Right forelimb (tissue), 1 donor: Measurements from ENCODE around the gene TC2N.
"Not testable (repeated sequence)": the region's sequence is repeated elsewhere in the genome, so short reads cannot be mapped to it uniquely, and the experiment has no call there.

Experiments
- DNase-seq: peaks from one replicate; pipeline ENCODE4 v3.0.0-alpha.2; 2018

The TC2N gene

DNA sequence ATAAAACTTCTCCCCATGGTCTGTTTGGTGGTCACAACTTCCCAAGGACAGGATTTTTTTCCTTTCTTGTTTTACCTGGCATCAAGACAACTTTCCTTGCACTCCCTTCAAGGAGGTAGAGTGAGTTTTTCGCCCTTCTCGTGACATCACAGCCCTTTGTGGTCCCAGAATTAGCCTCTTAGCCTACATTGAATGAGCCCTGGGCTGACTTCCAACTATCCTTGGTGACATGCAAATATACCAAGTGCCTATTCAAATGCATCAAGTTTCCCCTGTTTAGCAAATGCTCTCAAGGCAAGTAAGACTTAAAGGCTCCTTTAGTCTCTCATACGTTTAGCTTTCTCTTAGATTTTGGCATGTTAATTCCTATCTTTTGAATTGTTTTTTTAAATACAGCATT, 36.6 kb downstream of the TC2N start:
- DNase-seq = no peak

DNA sequence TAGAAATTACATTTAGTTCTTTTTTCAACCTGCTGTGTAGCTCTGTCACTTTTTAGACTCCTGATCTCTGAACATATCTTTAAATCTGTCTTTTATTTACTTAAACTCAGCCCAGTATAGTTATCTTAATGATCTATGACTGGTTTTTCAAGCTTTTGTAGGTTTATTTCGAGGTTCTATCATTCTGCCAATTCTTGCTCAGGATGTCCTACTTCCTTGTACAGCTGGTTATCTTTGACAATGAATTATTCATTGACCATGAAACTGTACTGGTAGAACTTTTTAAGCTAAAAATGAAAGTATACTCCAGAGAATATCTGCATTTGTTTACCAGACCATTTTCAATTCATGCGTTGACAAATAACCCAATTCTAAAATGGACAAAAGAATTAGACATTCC, 37.8 kb downstream of the TC2N start:
- no peak for DNase-seq

DNA sequence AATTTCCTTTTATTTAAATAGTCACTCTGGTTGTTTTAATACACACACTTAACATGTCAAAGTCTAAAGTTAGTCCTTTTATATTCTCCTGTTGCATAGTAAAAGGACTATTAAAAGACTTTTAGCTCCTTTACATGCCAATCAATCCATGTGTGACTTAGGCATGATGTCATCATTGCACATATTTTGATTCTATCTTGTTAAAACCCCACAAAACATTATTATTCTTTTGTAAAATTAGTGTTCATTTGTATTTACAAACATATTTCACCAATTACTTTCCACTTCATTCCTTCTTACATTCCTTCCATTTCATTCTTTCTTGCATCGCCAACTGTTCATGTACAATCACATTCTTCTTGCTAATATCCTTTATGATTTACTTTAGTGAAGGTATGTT, 39.6 kb downstream of the TC2N start:
- no peak for DNase-seq

DNA sequence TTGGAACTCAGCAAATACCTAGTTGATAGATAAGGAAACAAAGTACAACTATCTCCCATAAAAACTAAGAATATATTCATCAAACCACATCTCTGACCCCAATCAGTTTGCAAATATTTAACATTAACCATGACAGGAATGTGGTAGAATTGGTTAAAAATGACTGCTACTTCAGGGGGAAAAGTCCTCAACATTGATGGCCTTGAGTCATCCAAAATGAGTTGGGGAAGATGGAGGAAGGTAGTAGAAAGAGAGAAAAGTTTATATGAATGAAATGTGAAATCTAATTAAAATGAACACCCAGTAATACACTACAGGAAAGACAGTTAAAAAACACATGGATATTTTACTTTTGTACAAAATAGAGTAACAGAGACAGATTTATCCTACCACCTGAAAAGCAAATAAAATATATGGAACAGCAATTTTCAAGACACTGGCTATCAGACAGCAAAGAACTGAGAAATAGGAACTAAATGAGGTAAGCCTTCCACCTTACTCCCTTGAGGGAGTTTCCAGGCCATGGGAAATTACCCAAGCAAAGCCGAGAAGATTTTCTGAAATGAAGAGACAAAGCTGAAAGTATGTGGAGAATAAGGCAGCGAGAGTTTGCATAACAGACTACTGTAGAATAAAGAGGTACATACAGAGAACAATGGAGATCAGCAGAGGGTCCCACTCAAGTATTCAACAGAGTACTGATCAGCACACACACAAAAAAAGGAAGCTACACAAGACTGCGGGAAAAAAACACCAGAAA, 49.6 kb downstream of the TC2N start:
- no peak for DNase-seq

DNA sequence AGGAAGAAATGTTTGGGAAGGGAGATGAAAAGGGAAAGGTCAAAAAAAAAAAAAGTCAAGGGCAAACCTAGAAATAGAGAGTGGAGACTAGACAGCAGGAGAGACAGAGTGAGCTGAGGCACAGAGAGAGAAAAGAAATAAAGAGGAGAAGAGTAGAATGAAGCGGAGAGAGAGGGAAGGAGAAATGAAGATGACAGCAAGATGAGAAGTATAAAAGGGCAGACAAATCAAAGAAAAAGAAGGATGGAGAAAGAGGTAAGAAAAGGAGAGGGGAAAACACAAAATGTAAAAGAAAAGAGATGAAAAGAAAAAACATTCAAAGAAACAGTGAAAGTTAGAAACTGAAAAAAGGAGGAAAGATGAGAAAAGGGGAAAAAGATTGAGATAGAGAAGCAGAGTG, 53.0 kb downstream of the TC2N start:
- DNase-seq = no peak

DNA sequence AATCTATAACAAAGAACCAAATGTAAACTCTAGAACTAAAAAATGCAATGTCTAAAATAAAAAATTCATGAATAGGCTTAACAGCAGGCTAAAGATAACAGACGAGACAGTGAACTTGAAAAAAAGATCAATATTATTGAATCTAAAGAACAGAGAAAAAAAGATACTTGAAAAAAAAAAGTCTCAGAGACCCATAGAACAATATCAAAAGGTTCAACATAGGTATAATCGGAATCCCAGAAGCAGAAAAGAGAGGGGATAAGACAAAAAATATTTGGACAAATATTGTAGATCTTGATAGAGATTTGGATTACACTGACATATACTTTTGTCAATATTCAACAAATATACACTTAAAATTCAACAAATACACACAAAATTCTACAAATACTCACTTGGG, 56.6 kb downstream of the TC2N start:
- no peak for DNase-seq

DNA sequence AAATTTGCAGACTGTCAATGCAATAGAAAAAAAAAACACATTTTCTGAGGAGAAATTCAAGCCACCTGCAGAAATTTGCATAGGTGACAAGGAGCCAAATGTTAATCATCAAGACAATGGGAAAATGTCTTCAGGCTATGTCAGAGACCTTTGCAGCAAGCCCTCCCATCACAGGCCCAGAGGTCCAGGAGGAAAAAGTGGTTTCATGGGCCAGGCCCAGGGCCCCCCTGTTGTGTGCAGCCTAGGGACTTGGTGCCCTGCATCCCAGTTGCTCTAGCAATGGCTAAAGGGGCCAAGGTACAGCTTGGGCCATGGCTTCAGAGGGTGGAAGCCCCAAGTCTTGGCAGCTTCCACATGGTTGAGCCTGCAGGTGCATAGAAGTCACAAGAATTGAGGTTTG, 60.6 kb downstream of the TC2N start:
- DNase-seq = no peak

DNA sequence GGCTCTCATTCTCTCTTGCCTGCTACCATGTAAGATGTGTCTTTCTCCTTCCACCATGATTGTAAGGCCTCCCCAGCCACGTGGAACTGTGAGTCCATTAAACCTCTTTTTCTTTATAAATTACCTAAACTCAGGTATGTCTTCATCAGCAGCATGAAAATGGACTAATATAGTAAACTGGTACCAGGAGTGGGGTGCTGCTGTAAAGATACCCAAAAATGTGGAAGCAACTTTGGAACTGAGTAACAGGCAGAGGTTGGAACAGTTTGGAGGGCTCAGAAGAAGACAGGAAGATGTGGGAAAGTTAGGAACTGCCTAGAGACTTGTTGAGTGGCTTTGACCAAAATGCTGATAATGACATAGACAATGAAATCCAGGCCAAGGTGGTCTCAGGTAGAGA, 61.2 kb downstream of the TC2N start:
- not testable (repeated sequence) for DNase-seq

DNA sequence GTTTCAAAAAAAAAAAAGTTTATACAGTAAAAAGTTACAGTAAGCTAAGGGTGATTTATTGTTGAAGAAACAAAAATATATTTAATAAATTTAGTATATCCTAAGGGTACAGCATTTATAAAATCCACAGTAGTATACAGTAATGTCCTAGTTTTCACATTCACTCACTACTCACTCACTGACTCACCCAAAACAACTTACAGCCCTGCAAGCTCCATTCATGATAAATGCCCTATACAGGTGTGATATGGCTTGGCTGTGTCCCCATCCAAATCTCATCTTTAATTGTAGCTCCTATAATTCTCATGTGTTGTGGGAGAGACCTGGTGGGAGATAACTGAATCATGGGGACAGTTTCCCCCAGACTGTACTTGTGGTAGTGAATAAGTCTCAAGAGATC, 61.7 kb downstream of the TC2N start:
- DNase-seq = no peak

DNA sequence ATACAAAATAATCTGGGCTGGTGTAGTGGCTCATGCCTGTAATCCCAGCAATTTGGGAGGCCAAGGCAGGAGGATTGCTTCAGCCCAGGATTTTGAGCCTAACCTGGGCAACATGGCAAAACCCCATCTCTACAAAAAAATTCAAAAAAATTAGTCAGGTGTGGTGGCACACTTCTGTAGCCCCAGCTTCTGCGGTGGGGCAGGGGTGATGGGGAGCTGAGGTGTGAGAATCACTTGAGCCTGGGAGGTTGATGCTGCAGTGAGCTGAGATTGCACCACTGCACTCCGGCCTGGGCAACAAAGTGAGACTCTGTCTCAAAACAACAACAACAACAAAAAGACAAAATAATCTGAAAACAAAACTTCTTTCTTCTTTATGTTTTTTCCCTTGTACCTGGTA, 66.0 kb downstream of the TC2N start:
- DNase-seq = no peak

DNA sequence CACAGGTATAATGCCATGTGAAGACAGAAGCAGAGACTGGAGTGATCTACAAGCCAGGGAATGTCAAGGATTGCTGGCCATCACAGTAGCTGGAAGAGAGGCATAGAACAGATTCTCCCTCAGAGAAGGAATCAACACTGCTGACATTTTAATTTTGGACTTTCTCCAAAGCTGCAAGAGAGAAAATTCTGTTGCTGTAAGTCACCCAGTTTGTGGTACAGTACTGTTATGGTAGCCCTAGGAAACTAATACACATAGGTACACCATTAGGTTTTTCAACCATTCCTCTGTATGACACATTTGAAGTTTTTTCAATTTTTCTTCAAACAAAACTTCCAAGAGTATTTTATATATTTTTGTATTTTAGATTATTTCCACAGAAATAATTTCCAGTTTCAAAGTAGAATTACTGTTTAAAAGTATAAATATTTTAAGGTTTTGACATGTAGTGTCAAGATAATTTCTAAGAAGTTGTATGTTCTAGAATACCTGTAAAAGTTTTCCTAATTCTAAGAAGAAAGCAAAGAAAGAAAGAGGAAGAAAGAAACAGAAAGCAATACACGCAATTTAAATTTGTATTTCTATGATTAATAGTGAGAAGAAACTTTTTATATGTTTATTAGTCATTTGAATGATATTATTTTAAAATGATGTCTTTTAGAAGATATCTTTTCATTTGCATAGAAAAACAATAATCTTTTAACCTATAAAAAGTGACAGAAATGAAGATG, 70.6 kb downstream of the TC2N start:
- DNase-seq = no peak

DNA sequence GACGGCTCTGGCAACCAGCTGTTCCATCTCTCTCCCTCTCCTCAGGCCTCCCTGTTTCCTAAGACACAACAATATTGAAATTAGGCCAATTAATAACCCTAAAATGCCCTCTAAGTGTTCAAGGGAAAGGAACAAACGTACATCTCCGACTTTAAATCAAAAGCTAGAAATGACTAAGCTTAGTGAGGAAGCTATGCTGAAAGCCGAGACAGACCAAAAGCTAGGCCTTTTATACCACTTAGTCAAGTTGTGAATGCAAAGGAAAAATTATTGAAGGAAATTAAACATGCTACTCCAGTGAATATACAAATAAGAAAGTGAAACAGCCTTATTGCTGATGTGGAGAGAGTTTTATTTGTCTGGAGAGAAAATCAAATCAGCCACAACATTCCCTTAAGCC, 73.6 kb downstream of the TC2N start:
- no peak for DNase-seq

DNA sequence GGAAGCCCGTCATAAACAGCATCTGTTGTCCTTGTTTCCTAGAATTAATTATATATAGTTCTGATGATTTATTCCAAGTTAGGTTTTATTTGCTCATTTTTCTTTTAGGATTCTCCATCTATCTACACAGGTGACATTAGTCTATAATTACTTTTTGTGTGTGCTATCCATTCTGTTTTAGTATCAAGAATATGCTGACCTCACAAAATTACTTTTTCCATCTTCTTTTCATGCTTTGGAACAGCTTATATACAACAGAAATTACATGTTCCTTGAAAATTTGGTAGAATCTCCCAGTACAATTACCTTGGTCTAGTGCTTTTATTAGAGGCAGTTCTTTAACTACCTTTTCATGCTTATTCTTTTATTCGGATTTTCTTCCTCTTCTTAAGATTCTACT, 81.1 kb downstream of the TC2N start:
- no peak for DNase-seq

DNA sequence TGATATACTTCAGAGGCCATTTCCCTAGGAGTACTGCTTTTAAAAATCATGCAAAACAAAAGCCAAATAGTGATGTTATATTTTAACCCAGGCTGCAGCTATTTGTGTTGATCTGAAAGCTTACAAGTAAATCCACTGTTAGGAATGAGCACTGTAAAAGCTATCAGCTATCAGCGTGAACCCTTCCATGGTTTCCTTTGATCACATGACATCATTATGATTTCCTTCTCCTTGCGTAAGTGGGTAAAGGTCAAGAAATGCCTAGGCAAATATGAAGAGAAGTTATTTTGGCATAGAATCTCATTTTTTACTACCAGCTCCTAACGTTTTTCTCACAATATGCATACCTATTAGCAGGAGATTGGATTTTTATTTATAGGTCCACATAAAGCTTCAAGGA, 86.9 kb downstream of the TC2N start:
- DNase-seq = no peak

DNA sequence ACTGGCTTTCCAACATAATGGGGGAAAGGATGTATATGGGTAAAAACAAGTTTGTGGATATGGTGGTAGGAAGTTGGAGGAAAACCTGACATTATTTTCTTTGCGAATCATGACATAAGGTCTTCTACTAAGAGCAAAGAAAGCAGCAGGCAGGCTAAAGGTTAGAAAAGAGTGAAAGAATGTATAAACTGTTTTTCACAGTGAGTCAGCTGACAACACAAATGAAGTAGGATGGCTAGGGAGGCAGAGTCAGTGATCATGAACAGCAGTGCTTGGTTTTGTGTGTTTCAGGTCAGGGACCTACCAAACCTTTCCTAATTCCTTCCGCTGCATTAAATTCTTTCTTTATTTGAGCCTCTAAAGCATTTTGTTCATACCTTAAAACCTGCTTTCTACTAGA, 89.1 kb downstream of the TC2N start:
- no peak for DNase-seq

DNA sequence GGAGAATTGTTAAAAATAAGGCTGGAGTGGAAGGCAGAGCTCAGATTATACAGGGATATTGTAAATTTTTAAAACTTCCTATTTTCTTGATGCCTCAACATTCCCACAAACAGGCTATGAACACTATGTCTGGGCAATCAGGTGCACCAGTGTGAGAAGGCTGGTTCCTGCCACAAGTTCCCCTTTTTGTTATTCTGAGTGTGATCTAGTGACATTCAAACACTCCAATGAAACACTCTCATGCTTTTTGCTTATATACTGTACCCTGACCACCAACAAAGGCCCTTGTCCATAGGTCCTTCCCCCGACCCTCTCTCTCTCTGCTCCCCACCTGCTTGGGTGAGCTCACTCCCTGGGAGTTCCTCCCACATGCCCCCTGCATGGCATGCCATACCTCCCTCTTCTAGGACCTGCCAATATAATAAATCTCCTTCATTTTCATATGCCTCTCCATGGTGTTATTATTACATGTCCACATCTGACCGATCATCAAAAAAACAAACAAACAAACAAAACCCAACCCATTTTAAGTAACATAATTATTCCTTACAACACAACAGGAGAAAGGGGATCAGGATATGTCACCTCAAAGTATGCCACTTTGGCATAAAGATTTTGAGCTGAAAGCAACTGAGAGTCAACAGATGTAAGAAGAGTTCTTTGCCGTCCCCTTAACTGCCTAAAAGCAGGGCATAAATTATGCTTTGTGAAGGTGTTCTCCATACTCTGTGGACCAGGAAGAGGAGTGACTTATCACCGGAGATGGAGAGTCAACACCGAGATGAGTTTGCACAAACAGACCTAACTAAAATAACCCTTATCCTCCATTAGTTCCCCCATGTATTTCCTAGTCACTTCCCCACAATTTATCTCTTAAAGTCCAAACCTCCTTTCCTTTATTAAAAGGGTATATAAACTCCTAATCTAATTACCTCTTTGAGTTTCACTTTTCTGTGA, 92.9 kb downstream of the TC2N start:
- no peak for DNase-seq

DNA sequence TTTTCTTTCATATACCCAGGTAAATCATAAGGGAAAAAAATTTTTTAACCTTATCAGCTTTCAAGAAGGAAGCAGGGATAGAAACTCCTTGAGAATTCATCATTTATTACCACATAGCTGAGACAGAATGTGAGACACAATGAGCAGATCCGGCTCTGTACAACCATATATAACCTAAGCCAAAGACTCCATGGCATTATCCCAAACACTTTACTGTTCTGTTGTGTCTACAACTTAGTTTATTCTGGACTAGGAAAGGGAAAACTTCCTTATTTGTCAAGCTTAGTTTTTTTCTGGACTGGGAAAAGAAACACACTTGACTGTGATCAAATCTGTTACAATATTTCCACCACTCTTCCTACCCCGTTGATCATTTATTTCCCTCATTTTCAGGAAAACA, 97.2 kb downstream of the TC2N start:
- no peak for DNase-seq

DNA sequence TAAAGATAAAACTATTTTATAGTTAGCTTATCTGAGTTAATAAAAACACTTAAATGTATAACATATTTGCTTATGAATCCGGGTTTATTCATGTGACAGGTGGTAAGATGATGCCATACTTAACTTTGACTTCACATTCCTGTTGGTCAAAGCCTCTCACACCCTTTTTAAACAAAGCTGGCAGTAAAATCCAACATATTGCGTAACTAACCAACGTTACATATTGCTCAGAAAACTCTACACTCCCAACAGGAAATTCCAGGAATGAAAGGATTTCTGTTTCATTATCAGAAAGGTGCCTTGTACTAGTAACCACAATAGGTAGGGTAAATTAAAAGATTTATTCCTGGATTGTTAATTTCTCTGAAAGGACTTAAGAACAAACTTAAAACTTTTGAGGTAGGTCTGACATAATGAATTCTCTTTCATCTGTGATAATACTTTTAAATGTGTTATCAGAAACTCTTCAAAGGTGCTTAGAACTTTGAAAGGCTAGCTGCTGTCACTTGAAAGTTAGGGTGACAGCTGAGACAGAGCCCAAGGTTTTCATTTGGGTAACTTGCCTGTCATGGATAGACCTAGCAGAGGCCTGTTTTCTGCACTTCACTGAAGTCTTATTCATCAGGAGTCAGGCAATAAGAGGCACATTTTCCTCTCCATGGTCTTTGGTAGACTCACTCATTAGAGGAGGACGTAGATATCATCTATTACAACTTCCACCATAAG, 111.6 kb downstream of the TC2N start:
- no peak for DNase-seq

DNA sequence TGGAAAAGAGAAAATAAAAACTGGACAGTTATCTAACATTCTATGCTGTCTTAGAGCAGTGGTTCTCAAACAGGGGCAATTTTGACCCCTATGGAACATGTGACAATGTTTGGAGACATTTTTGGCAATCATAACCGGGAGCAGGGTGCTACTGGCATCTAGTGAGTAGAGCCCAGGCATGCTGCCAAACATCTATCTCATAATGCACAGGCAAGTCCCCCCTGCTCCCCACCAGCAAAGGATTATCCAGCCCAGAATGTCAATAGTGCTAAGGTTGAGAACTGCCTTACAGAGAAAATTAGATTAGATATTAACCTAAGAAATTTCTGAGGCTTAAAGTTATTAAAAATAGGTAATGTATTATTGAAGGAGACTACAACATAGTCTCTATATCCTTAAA, 112.5 kb downstream of the TC2N start:
- DNase-seq = no peak

DNA sequence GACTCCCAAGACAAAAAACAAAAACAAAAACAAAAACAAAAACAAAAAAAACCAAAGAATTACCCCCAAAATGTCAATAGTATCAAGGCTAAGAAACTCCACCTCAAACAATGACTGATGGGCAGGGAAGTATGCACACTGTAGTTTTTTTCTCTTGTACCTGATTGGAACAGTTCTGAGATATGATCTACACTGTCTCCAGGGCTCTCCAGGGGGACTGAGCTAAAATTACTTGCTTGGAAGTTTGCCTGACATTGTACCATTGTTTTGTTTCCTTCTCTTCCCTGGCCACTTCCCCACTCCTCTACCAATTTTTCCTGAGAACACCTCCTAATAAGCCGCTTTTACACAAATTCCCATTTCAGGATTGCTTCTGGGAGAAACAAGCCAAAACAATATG, 113.2 kb downstream of the TC2N start:
- DNase-seq = no peak

DNA sequence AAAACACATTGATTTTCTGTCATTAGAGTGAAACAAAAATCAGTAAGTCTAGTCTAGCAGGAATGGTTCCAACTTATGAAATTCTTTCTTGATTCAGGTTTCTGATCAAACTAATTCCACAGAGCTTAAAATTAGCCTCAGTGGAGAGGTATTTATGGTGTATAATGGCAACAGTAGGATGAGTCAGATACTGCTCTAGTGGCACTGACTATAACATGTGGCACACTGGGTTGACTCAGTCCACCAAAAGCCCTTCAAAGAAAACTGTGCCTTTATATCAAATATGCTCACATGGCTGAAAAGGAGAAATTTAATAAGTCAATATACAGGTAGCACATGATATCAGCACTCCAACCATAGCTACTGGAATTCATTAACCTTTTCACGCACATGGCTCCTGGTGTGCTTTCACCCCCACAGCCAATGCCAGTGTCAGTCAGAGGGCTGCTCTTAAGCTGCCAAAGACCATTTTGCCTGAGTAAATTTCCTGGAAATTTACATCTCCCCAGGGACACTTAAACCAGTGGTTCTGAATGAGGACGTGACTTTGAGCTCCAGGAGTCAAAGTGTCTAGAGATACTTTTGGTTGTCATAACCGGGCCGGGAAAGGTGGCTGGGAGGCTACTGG, 113.7 kb downstream of the TC2N start:
- no peak for DNase-seq

DNA sequence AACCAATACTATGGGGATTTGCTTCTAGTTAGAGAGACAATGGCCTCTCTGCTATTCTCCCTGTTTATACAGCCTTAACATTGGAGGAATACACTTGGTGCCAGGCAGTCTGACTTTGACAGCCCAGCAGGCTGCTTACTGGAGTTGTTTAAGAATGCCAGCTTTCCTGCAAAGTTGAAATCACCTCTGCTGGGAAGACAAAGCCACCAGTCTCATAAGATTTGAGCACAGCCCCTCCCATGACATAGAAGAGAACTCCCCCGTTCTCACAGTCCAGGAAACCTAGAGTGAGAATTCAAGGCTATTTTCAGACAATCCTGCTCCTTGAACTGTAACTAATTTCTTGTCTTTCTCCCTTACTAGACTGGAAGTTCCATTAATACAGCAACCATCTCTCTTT, 114.4 kb downstream of the TC2N start:
- no peak for DNase-seq
